GM10847 (cell line): ENCODE results near the gene COL23A1.

Experiments
- POLR2A ChIP-seq: IDR thresholded peaks from 2 replicates; pipeline ENCODE4 v1.6.1; 2011; ENCODE audit not compliant: insufficient read length; ENCODE audit errors: extremely low read depth

The COL23A1 gene

GRCh38 chr5:178514851-178515418, 75.3 kb downstream of the COL23A1 start:
- TF ChIP-seq POLR2A = no peak

DNA sequence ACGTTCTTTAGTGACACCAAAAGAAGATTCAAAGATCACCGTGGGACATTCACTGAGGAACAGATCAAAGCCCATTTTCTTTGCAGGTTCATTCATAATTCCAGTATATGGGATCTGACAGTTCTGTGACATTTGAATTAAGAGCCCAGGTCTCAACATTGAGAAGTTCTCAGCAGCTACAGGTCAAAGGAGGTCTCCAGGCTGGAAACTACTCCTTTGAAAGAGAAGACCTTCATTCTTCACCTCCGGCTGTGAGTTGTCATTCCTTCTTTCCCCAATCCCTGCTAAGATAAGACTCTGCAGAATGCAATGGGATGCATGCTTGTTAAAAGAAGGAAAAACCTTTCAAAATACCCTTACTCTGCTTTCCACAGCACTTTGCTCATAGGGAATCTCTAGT, 79.0 kb downstream of the COL23A1 start:
- TF ChIP-seq POLR2A = no peak

DNA sequence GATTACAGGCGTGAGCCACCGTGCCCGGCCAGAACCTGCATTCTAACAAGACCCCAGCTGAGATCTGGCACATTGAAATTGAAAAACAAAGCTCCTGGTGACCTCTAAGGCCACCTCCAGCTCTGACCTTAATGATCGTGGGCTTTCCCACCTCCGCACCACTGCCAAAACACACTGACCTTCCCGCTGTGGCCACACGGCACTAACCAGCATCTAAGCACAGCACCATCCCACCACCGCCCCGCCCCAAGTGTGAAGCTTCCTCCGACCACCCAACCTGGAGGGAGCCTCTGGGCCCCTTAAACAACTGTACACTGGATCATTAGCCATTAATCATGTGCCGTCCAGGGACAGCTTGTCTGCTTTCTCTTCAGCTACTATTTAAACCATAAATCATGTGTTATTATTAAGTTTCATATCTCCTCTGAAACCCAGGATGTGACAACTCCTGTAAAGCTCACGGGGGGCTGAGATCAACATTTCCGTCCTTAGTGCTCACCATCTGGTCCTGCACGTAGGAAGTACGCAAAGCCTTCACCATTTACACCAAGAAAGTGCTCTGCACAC, 80.6 kb downstream of the COL23A1 start:
- no peak for TF ChIP-seq POLR2A

DNA sequence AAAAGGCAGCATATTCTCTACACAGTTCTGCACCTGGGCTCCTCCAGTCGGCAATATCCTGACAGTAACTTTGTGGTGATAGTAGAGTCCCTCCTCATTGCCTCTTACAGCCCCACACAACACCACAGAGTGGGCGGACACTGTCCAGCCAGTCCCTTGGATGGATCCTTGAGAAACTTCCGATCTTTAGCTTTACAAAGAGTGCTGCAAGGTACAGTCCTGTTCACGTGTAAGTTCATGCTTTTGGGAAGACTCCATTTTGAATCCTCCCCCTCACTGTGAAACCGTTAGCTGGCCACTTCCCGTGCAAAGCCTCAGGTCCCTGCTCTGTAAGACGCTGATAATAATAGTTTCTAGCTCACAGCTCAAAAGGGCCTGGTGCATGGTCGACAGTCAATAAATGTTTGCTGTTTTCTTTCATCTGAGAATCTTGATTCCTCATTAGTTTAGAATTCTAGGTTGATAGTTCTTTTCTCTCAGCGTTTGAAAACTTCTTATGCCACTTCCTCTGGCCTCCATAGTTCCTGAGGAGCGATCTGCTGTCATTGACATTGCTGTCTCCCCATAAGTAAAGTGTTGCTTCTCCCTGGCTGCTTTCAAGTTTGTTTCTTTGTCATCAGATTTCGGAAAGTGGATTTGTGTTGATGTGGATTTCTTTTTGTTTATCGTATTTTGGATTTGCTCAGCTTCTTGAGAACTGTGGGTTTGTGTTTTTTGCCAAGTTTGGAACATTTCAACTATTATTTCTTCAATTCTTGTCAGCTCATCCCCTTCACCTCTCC, 82.9 kb downstream of the COL23A1 start:
- TF ChIP-seq POLR2A = no peak

GRCh38 chr5:178505639-178506407, 84.4 kb downstream of the COL23A1 start:
- no peak for TF ChIP-seq POLR2A

- no peak for TF ChIP-seq POLR2A
Observed at GRCh38 chr5:178504340-178504960, 85.7 kb downstream of the COL23A1 start.

DNA sequence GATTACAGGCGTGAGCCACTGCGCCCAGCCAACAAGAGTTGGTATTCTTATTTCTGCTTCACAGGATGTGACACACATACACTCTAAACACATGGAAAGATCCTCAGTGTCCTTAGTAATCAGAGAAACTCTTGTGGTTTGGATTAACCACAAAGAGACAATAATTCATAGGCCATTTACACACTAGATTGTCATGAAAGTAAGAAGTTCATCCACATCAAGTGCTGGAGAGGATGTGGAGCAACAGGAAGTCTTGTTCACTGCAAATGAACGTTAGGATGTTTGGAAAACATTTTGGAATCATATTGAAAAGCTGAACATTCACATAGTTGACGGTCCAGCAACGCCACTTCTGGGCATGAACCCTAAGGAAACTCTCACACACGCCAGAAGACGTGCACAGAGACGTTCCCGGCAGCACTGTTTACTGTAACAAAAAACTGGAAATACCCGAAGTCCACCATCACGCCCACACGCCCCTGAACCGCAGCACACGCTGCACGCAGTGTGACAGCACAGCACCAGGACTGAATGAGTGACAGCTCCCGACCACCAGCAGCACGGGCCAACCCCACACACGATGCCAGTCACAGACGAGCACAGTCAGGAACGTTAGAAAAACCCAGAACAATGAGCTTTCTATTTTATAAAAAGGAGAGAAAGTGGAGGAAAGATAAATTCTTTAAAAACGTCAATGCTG, 87.6 kb downstream of the COL23A1 start:
- TF ChIP-seq POLR2A = no peak

- TF ChIP-seq POLR2A = no peak
Observed at GRCh38 chr5:178499352-178499751, 90.8 kb downstream of the COL23A1 start.

DNA sequence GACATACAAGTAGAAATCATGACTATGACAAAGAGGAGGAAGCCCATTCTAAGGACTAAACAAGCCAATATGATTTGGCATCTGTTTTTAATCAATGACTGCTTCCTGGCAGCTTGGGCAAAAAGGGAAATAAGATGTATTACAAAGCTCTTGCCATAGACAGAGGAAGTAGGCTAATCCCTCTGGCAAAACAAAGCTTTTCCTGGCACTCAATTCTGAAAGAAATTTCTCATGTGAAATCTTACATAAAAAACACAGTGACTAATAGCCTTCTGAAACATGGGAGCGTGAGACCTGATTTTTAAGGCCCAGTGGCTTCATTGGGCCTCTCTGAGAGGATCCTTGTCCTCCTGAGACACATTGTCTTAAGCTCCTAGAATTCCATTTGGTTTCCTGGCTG, 93.6 kb downstream of the COL23A1 start:
- TF ChIP-seq POLR2A = no peak

DNA sequence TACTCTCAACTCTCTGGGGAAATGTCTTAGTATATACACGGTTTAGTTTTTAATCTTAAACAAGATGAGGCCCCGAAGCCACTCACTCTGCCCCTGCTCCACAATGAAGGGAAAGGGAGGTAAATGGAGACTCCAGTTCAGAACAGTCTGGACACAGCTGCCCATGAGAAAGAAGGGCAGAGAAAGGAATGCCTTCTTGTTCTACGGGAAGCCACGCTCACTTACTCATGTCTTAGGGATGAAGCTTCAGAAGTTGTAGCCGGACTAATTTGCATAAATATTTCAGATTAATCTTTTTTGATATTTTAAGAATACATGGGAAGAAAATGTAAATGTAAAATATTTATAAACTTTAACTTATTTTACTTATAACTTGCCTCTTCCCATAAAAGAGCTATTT, 94.0 kb downstream of the COL23A1 start:
- TF ChIP-seq POLR2A = no peak

- no peak for TF ChIP-seq POLR2A
Observed at GRCh38 chr5:178495706-178496105, 94.5 kb downstream of the COL23A1 start.

GRCh38 chr5:178492278-178492677, 97.9 kb downstream of the COL23A1 start:
- no peak for TF ChIP-seq POLR2A

- TF ChIP-seq POLR2A = no peak
Observed at GRCh38 chr5:178490935-178491652, 99.1 kb downstream of the COL23A1 start.

- no peak for TF ChIP-seq POLR2A
Observed at GRCh38 chr5:178489271-178489976, 100.8 kb downstream of the COL23A1 start.

DNA sequence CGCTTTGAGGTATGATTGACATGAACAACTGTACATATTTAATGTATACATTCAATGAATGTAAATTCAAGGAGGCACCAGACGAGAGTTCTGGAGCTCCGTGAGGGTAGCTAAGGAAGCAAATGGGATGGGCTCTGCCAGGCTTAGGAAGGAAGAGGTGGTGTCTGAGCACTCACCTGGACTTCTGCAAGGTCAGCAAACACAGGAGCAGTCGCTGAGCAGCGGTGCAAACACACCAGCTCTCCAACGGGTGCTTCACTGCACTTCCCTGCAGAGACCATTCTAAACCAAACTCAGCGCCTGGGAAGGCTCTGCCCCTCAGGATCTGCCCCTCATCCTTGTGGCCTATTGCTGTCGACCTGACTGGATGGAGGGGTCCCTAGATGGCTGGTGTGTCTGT, 101.5 kb downstream of the COL23A1 start:
- TF ChIP-seq POLR2A = no peak
